DND-41 (cell line): ENCODE data around the gene KSR2.

Experiments
- EZH2 ChIP-seq: IDR thresholded peaks from 3 replicates; pipeline ENCODE4 v1.6.1; 2012; ENCODE audit warnings: borderline replicate concordance, low read depth, mild to moderate bottlenecking, moderate library complexity, low read length, inconsistent platforms; ENCODE audit not compliant: severe bottlenecking
- TF ChIP-seq, protein P1 (sequence below): IDR thresholded peaks from 2 replicates; pipeline ENCODE4 v1.5.1; 2012; ENCODE audit warnings: borderline replicate concordance, low read length, moderate library complexity, mild to moderate bottlenecking; ENCODE audit not compliant: poor library complexity, severe bottlenecking; ENCODE audit errors: extremely low read depth

GRCh38 chr12:117590386-117590785 is 378.4 kb downstream of the KSR2 start:
- TF ChIP-seq, protein P1, sequence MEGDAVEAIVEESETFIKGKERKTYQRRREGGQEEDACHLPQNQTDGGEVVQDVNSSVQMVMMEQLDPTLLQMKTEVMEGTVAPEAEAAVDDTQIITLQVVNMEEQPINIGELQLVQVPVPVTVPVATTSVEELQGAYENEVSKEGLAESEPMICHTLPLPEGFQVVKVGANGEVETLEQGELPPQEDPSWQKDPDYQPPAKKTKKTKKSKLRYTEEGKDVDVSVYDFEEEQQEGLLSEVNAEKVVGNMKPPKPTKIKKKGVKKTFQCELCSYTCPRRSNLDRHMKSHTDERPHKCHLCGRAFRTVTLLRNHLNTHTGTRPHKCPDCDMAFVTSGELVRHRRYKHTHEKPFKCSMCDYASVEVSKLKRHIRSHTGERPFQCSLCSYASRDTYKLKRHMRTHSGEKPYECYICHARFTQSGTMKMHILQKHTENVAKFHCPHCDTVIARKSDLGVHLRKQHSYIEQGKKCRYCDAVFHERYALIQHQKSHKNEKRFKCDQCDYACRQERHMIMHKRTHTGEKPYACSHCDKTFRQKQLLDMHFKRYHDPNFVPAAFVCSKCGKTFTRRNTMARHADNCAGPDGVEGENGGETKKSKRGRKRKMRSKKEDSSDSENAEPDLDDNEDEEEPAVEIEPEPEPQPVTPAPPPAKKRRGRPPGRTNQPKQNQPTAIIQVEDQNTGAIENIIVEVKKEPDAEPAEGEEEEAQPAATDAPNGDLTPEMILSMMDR: no peak
- no peak for TF ChIP-seq EZH2
